ENCODE results near the gene GPR39.

- no peak for TF ChIP-seq CTCF (IDR thresholded peaks at IDR 0.05)
- TF ChIP-seq POLR2A (IDR thresholded peaks at IDR 0.05): no peak
- no peak for TF ChIP-seq POLR2AphosphoS5 (IDR thresholded peaks at IDR 0.05)
- TF ChIP-seq EP300 (IDR thresholded peaks at IDR 0.05): no peak
These were observed 103.0 kb downstream of the GPR39 start for GRCh38 chr2:132519566-132519965.
